Measurements from ENCODE around the gene NAA60. TPM values are rescaled to one million over a fixed set of nuclear protein-coding genes. Genes with fewer than 3 reads are reported as not detected.

NAA60 gene
- polyA plus RNA-seq, 1 donor (not counting 4 experiments of a cell fraction or from before 2014, with no cell fraction given): 30.3 TPM

GRCh38 chr16:3439637-3440036 is 3.8 kb upstream of the NAA60 start:
- FAIRE-seq (no peak), DNase-seq (ENCODE audit: low read depth, low spot score) (no peak)
- no peak overlapping the region for H3K4me2 ChIP-seq (ENCODE audit: control insufficient read depth, extremely low read depth, insufficient read depth, low read depth, low read length)
- peaks cover 0 to 2% of the 10 kb centered on the region in 2 experiments for H3K36me3 ChIP-seq (ENCODE audit: control insufficient read depth in 2 of 2, extremely low read depth in 1 of 2, insufficient read depth in 2 of 2, low read length in 2 of 2)
- no peak overlapping the region for H3K4me3 ChIP-seq (ENCODE audit: control insufficient read depth in 2 of 3, extremely low read depth in 1 of 3, insufficient read depth in 2 of 3, low read depth in 1 of 3, low read length in 3 of 3)
- H3K27me3 ChIP-seq (ENCODE audit: control insufficient read depth, extremely low read depth, insufficient read depth, low read length): no peaks in the 10 kb centered on the region
- no peak overlapping the region for H3K9ac ChIP-seq (ENCODE audit: control insufficient read depth, extremely low read depth, insufficient read depth, low read length)
- dilution Hi-C loops (cut with MboI; ENCODE audit: extremely low pct_ligation_motif_present, low sequenced_read_pairs): no loop called here
- H3K9me3 ChIP-seq (ENCODE audit: control insufficient read depth, low read depth, low read length): no peaks in the 10 kb centered on the region
- H3K4me1 ChIP-seq (ENCODE audit: control insufficient read depth, extremely low read depth, insufficient read depth, low read length): peaks cover 4% of the 10 kb centered on the region
- TF ChIP-seq EZH2 (IDR thresholded peaks at IDR 0.05; ENCODE audit: low read length) (no peak), CTCF (optimal IDR thresholded peaks at IDR 0.05 in 1 of 3, IDR thresholded peaks at IDR 0.05 in 1 of 3, conservative IDR thresholded peaks at IDR 0.05 in 1 of 3; ENCODE audit: extremely low read depth in 1 of 3, insufficient read depth in 2 of 3, low read length in 3 of 3) (no peak)
- no peak overlapping the region for H3K27ac ChIP-seq (ENCODE audit: control insufficient read depth, insufficient read depth, low read length)
- H3K9me1 ChIP-seq (ENCODE audit: control insufficient read depth, extremely low read depth, insufficient read depth, low read length): no peaks in the 10 kb centered on the region
- H3K79me2 ChIP-seq (ENCODE audit: control insufficient read depth, insufficient read depth, low read length): peaks cover 13% of the 10 kb centered on the region
- no peaks in the 10 kb centered on the region for H4K20me1 ChIP-seq (ENCODE audit: control insufficient read depth, extremely low read depth, insufficient read depth, low read length)
- H2AFZ ChIP-seq (ENCODE audit: control insufficient read depth, low read length): no peak overlapping the region

- Histone ChIP-seq H2AFZ (ENCODE audit: control insufficient read depth, low read length) (peak overlapping the region; percentile 11), H3K27ac (ENCODE audit: control insufficient read depth, insufficient read depth, low read length) (peak overlapping the region; percentile 83), H3K79me2 (ENCODE audit: control insufficient read depth, insufficient read depth, low read length) (peaks cover 35% of the 10 kb centered on the region), H3K4me2 (ENCODE audit: control insufficient read depth, extremely low read depth, insufficient read depth, low read depth, low read length) (peak overlapping the region; percentile 26), H3K4me3 (ENCODE audit: control insufficient read depth in 2 of 3, extremely low read depth in 1 of 3, insufficient read depth in 2 of 3, low read depth in 1 of 3, low read length in 3 of 3) (peak overlapping the region; percentile 56 to 76 (median 66)), H3K9me1 (ENCODE audit: control insufficient read depth, extremely low read depth, insufficient read depth, low read length) (no peaks in the 10 kb centered on the region), H3K36me3 (ENCODE audit: control insufficient read depth in 2 of 2, extremely low read depth in 1 of 2, insufficient read depth in 2 of 2, low read length in 2 of 2) (no peaks in the 10 kb centered on the region), H3K9me3 (ENCODE audit: control insufficient read depth, low read depth, low read length) (no peaks in the 10 kb centered on the region), H3K4me1 (ENCODE audit: control insufficient read depth, extremely low read depth, insufficient read depth, low read length) (peaks cover 4% of the 10 kb centered on the region), H4K20me1 (ENCODE audit: control insufficient read depth, extremely low read depth, insufficient read depth, low read length) (no peaks in the 10 kb centered on the region), H3K9ac (ENCODE audit: control insufficient read depth, extremely low read depth, insufficient read depth, low read length) (peak overlapping the region; percentile 91), H3K27me3 (ENCODE audit: control insufficient read depth, extremely low read depth, insufficient read depth, low read length) (no peaks in the 10 kb centered on the region)
- TF ChIP-seq CTCF (optimal IDR thresholded peaks at IDR 0.05 in 1 of 3, IDR thresholded peaks at IDR 0.05 in 1 of 3, conservative IDR thresholded peaks at IDR 0.05 in 1 of 3; ENCODE audit: extremely low read depth in 1 of 3, insufficient read depth in 2 of 3, low read length in 3 of 3) (no peak), EZH2 (IDR thresholded peaks at IDR 0.05; ENCODE audit: low read length) (no peak)
- no peak for DNase-seq (ENCODE audit: low read depth, low spot score)
- FAIRE-seq: no peak
- dilution Hi-C loops (cut with MboI; ENCODE audit: extremely low pct_ligation_motif_present, low sequenced_read_pairs): no loop called here
These were observed 530 bp downstream of the NAA60 start for GRCh38 chr16:3444032-3444388.
